Astrocyte (in vitro differentiated cells and primary cell): ENCODE measurements around the gene ANKHD1. TPM values are rescaled to one million over a fixed set of nuclear protein-coding genes. Genes with fewer than 3 reads are reported as not detected.

Experiments used
- DNase-seq: peaks from one replicate; pipeline ENCODE4 v3.0.0-alpha.2; 2010; ENCODE audit warnings: low read depth
- FAIRE-seq: peaks from 2 replicates; lab custom pipeline; 2011; peaks lifted over from hg19 to GRCh38; lab: Jason Lieb, UNC
- H2AFZ ChIP-seq: 2 replicates; pipeline ENCODE4 v1.6.0; 2012; ENCODE audit warnings: low read depth, low read length, inconsistent platforms
- H3K27ac ChIP-seq: 2 replicates; pipeline ENCODE4 v1.5.1; 2011; ENCODE audit warnings: low read depth, low read length, inconsistent platforms
- H3K27me3 ChIP-seq: 2 replicates; pipeline ENCODE4 v1.6.0; 2011; ENCODE audit warnings: low read length, inconsistent platforms; ENCODE audit not compliant: insufficient read depth
- H3K36me3 ChIP-seq: 2 replicates; pipeline ENCODE4 v1.5.1; 2011; ENCODE audit warnings: low read length, inconsistent platforms; ENCODE audit not compliant: insufficient read depth
- H3K4me1 ChIP-seq: 2 replicates; pipeline ENCODE4 v1.5.1; 2011; ENCODE audit warnings: low read length, inconsistent platforms; ENCODE audit not compliant: insufficient read depth
- H3K4me2 ChIP-seq: 2 replicates; pipeline ENCODE4 v1.6.0; 2012; ENCODE audit warnings: low read length, inconsistent platforms
- H3K4me3 ChIP-seq: 2 replicates; pipeline ENCODE4 v1.5.1; 2011; ENCODE audit warnings: low read depth, mild to moderate bottlenecking, low read length, inconsistent platforms; ENCODE audit not compliant: insufficient read depth
- H3K79me2 ChIP-seq: 2 replicates; pipeline ENCODE4 v1.6.0; 2012; ENCODE audit warnings: mild to moderate bottlenecking, low read length, inconsistent platforms; ENCODE audit not compliant: insufficient read depth
- H3K9ac ChIP-seq: 2 replicates; pipeline ENCODE4 v1.6.0; 2012; ENCODE audit warnings: mild to moderate bottlenecking, low read length, inconsistent platforms
- H3K9me3 ChIP-seq: 2 replicates; pipeline ENCODE4 v1.5.1; 2012; ENCODE audit warnings: low read depth, mild to moderate bottlenecking, low read length, inconsistent platforms; ENCODE audit not compliant: insufficient read depth
- H4K20me1 ChIP-seq: 2 replicates; pipeline ENCODE4 v1.6.0; 2012; ENCODE audit warnings: low read length, inconsistent platforms; ENCODE audit not compliant: insufficient read depth
- H3K27ac Mint-ChIP-seq: one replicate; pipeline ENCODE4 v1.8.0; 2021; ENCODE audit warnings: mild to moderate bottlenecking, mixed read lengths; ENCODE audit not compliant: unreplicated experiment
- H3K27me3 Mint-ChIP-seq: one replicate; pipeline ENCODE4 v1.8.0; 2021; ENCODE audit warnings: low read depth, mixed read lengths; ENCODE audit not compliant: unreplicated experiment
- H3K36me3 Mint-ChIP-seq: one replicate; pipeline ENCODE4 v1.8.0; 2021; ENCODE audit warnings: low read depth, mixed read lengths; ENCODE audit not compliant: unreplicated experiment
- H3K4me1 Mint-ChIP-seq: one replicate; pipeline ENCODE4 v1.8.0; 2021; ENCODE audit warnings: low read depth, mixed read lengths; ENCODE audit not compliant: unreplicated experiment
- H3K4me3 Mint-ChIP-seq: one replicate; pipeline ENCODE4 v1.8.0; 2021; ENCODE audit warnings: mild to moderate bottlenecking, moderate library complexity, mixed read lengths; ENCODE audit not compliant: unreplicated experiment
- H3K9me3 Mint-ChIP-seq: one replicate; pipeline ENCODE4 v1.8.0; 2021; ENCODE audit warnings: mild to moderate bottlenecking, mixed read lengths; ENCODE audit not compliant: unreplicated experiment
- EZH2 ChIP-seq: IDR thresholded peaks from 2 replicates; pipeline ENCODE4 v1.6.1; 2012; ENCODE audit warnings: mild to moderate bottlenecking, low read length, inconsistent platforms; ENCODE audit not compliant: insufficient read depth
- total RNA-seq: library from RNA; stranded (reverse); gene quantifications from 2 replicates; pipeline ENCODE4 v1.2.1, GENCODE V29; 2021
- TF ChIP-seq, protein P1 (sequence below): IDR thresholded peaks from 2 replicates; pipeline ENCODE4 v1.5.1; 2011; ENCODE audit warnings: low read depth, mild to moderate bottlenecking, inconsistent platforms, low read length, moderate library complexity; ENCODE audit not compliant: insufficient read depth

The ANKHD1 gene
- total RNA-seq, 1 donor from 2014 or later: 56.5 TPM

DNA sequence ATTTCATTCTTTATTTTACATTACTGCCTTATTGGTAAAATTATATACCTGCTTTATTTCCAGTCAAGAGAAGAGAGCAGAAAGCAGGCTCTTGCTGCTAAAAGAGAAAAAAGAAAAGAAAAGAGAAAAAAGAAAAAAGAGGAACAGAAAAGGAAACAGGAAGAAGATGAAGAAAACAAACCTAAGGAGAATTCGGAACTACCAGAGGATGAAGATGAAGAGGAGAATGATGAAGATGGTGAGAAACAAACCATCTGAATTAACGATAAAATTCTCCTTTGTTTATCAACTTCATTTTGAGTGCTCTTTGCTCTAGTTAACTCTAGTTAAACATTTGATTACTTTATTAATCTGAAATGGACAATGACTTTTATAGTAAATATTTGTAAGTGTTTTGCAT is 122.4 kb downstream of the ANKHD1 start:
- H3K79me2 ChIP-seq: no peaks in the 10 kb centered on the region
- no peaks in the 10 kb centered on the region for H3K9me3 ChIP-seq
- H3K27ac ChIP-seq: no peak overlapping the region
- no peaks in the 10 kb centered on the region for H3K9me3 Mint-ChIP-seq
- no peaks in the 10 kb centered on the region for H3K27me3 ChIP-seq
- no peaks in the 10 kb centered on the region for H4K20me1 ChIP-seq
- no peak overlapping the region for H3K4me2 ChIP-seq
- H3K4me1 Mint-ChIP-seq: no peaks in the 10 kb centered on the region
- no peak overlapping the region for H2AFZ ChIP-seq
- H3K4me3 Mint-ChIP-seq: no peak overlapping the region
- peaks cover 9% of the 10 kb centered on the region for H3K36me3 Mint-ChIP-seq
- no peaks in the 10 kb centered on the region for H3K27me3 Mint-ChIP-seq
- TF ChIP-seq, protein P1, sequence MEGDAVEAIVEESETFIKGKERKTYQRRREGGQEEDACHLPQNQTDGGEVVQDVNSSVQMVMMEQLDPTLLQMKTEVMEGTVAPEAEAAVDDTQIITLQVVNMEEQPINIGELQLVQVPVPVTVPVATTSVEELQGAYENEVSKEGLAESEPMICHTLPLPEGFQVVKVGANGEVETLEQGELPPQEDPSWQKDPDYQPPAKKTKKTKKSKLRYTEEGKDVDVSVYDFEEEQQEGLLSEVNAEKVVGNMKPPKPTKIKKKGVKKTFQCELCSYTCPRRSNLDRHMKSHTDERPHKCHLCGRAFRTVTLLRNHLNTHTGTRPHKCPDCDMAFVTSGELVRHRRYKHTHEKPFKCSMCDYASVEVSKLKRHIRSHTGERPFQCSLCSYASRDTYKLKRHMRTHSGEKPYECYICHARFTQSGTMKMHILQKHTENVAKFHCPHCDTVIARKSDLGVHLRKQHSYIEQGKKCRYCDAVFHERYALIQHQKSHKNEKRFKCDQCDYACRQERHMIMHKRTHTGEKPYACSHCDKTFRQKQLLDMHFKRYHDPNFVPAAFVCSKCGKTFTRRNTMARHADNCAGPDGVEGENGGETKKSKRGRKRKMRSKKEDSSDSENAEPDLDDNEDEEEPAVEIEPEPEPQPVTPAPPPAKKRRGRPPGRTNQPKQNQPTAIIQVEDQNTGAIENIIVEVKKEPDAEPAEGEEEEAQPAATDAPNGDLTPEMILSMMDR: no peak
- TF ChIP-seq EZH2: no peak
- H3K4me3 ChIP-seq: no peak overlapping the region
- no peak for FAIRE-seq
- no peak overlapping the region for H3K9ac ChIP-seq
- H3K36me3 ChIP-seq: peaks cover 24% of the 10 kb centered on the region
- no peak for DNase-seq
- H3K27ac Mint-ChIP-seq: no peak overlapping the region
- H3K4me1 ChIP-seq: no peaks in the 10 kb centered on the region

DNA sequence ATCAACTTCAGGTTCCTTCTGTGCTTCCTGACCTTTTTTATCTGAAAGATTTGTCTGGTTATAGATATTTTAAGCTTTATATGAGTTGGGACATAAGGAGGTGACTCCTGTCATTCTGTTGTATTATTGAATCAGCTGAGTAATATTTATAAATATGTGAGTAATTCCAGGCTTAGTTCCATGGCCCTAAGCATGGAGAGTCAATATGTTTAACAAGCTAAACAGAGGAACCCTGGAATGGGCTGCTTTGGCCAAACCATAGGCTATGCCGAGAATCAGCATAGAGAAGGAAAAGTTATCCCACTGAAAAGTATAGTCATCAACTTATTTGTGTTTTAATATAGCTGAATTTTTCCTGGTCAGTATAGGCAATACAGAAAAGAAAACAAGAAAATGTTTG is 138.6 kb downstream of the ANKHD1 start:
- H3K9ac ChIP-seq: no peak overlapping the region
- peaks cover 20% of the 10 kb centered on the region for H3K36me3 ChIP-seq
- Mint-ChIP-seq H3K27me3 (no peaks in the 10 kb centered on the region), H3K36me3 (peaks cover 12% of the 10 kb centered on the region), H3K9me3 (no peaks in the 10 kb centered on the region), H3K4me3 (no peak overlapping the region), H3K27ac (no peak overlapping the region), H3K4me1 (no peaks in the 10 kb centered on the region)
- no peaks in the 10 kb centered on the region for H4K20me1 ChIP-seq
- H3K9me3 ChIP-seq: no peaks in the 10 kb centered on the region
- peaks cover 2% of the 10 kb centered on the region for H3K79me2 ChIP-seq
- no peak for FAIRE-seq
- no peak overlapping the region for H3K27ac ChIP-seq
- no peak overlapping the region for H3K4me2 ChIP-seq
- no peak for TF ChIP-seq EZH2
- TF ChIP-seq, protein P1: no peak
- H3K4me1 ChIP-seq: no peaks in the 10 kb centered on the region
- no peak overlapping the region for H3K4me3 ChIP-seq
- H3K27me3 ChIP-seq: no peaks in the 10 kb centered on the region
- H2AFZ ChIP-seq: no peak overlapping the region
- no peak for DNase-seq

DNA sequence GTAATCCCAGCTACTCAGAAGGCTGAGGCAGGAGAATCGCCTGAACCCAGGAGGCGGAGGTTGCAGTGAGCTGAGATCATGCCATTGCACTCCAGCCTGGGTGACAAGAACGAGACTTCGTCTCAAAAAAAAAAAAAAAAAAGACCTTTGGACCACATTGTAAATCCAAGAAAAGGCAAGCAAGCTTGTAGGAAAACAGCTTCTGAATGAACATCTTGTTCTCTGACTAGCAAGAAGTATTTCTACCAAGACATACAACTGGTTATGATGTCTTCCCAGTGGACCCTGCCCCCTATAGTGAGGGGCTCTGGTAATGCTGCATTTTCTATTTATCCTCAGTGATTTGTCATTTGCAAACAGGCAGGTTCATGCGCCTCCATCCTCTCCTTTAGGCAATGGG is 141.3 kb downstream of the ANKHD1 start:
- Histone ChIP-seq H4K20me1 (peaks cover 2% of the 10 kb centered on the region), H3K36me3 (peaks cover 12% of the 10 kb centered on the region), H3K4me3 (no peak overlapping the region), H3K4me2 (no peak overlapping the region), H3K27me3 (no peaks in the 10 kb centered on the region), H3K27ac (no peak overlapping the region), H3K79me2 (no peaks in the 10 kb centered on the region), H2AFZ (no peak overlapping the region), H3K9me3 (no peaks in the 10 kb centered on the region), H3K9ac (no peak overlapping the region), H3K4me1 (peaks cover 9% of the 10 kb centered on the region)
- TF ChIP-seq, protein P1: no peak
- TF ChIP-seq EZH2: no peak
- peaks cover 12% of the 10 kb centered on the region for H3K36me3 Mint-ChIP-seq
- H3K27ac Mint-ChIP-seq: no peak overlapping the region
- DNase-seq: no peak
- H3K9me3 Mint-ChIP-seq: no peaks in the 10 kb centered on the region
- H3K4me3 Mint-ChIP-seq: no peak overlapping the region
- H3K27me3 Mint-ChIP-seq: no peaks in the 10 kb centered on the region
- H3K4me1 Mint-ChIP-seq: peaks cover 4% of the 10 kb centered on the region
- no peak for FAIRE-seq
